Measurements from ENCODE around the gene HIVEP3. TPM values are rescaled to one million over a fixed set of nuclear protein-coding genes. Genes with fewer than 3 reads are reported as not detected.

Gene HIVEP3
- total and polyA plus RNA-seq, 2 of the 13 experiments (the other 11 are each of a cell fraction or from before 2014, with no cell fraction given) = 0.05 TPM; not detected in 1

- H2AFZ ChIP-seq (ENCODE audit: low read length) = no peak overlapping the region
- no peak overlapping the region for H3K4me3 ChIP-seq (replicated peaks in 1 of 3; ENCODE audit: insufficient read depth in 1 of 3, low read depth in 2 of 3, low read length in 3 of 3)
- H4K20me1 ChIP-seq (ENCODE audit: insufficient read depth, low read length) = no peaks in the 10 kb centered on the region
- H3K4me2 ChIP-seq (ENCODE audit: low read depth, low read length) = no peak overlapping the region
- intact Hi-C loops (cut with micrococcal nuclease; ENCODE audit: unreplicated experiment) (no loop called here), in situ Hi-C loops (cut with HindIII; ENCODE audit: extremely low pct_ligation_motif_present, low pct_unique_long_range_greater_than_20kb) (no loop called here)
- H3K9ac ChIP-seq (ENCODE audit: insufficient read depth, low read depth, low read length) = no peak overlapping the region
- H3K36me3 ChIP-seq (replicated peaks in 1 of 2; ENCODE audit: control insufficient read depth in 1 of 2, insufficient read depth in 2 of 2, low read length in 2 of 2) = no peaks in the 10 kb centered on the region
- no peak for ATAC-seq
- CTCF ChIA-PET (ENCODE audit: low intra/inter-chr PET ratio, low total read pairs) = no interaction called here
- H3K27me3 ChIP-seq (ENCODE audit: control insufficient read depth in 1 of 2, insufficient read depth in 2 of 2, low read length in 2 of 2) = no peaks in the 10 kb centered on the region
- DNase-seq (ENCODE audit: low spot score) = no peak
- no peaks in the 10 kb centered on the region for H3K79me2 ChIP-seq (ENCODE audit: insufficient read depth, low read length)
- H3K9me3 ChIP-seq (ENCODE audit: low read length) = no peaks in the 10 kb centered on the region
- POLR2A ChIA-PET = no interaction called here
- FAIRE-seq = no peak
- H3K4me1 ChIP-seq (ENCODE audit: insufficient read depth, low read length) = no peaks in the 10 kb centered on the region
- H3K27ac ChIP-seq (ENCODE audit: extremely low read length, insufficient read depth, low read length) = no peak overlapping the region
- BruUV-seq (replicated peaks) = no TSS peak
- 0% methylated on average over 1 of the region's 1 CpG for WGBS (ENCODE audit: low lambda C conversion rate)
- no peak for TF ChIP-seq ATF6 (CRISPR knock-in tag; conservative IDR thresholded peaks at IDR 0.05)
- no peak for TF ChIP-seq ZNF556 (CRISPR knock-in tag; IDR thresholded peaks at IDR 0.05; ENCODE audit: borderline replicate concordance)
- no peak for TF ChIP-seq KLF11 (CRISPR knock-in tag; IDR thresholded peaks at IDR 0.05)
- TF ChIP-seq ZNF276 (CRISPR knock-in tag; IDR thresholded peaks at IDR 0.05; ENCODE audit: low read depth) = no peak
- TF ChIP-seq KDM1A (CRISPR knock-in tag; IDR thresholded peaks at IDR 0.05) = no peak
- TF ChIP-seq ZNF724P (CRISPR knock-in tag; IDR thresholded peaks at IDR 0.05; ENCODE audit: borderline replicate concordance) = no peak
- TF ChIP-seq ZNF496 (CRISPR knock-in tag; IDR thresholded peaks at IDR 0.05; ENCODE audit: insufficient replicate concordance) = no peak
- no peak for TF ChIP-seq MIXL1 (CRISPR knock-in tag; IDR thresholded peaks at IDR 0.05)
- no peak for TF ChIP-seq HNF1A (IDR thresholded peaks at IDR 0.05; ENCODE audit: low read depth)
- TF ChIP-seq HNF1A (CRISPR knock-in tag; IDR thresholded peaks at IDR 0.05; ENCODE audit: borderline replicate concordance) = no peak
- TF ChIP-seq ETS1 (CRISPR knock-in tag; IDR thresholded peaks at IDR 0.05) = no peak
- no peak for TF ChIP-seq KLF15 (CRISPR knock-in tag; IDR thresholded peaks at IDR 0.05; ENCODE audit: borderline replicate concordance)
- no peak for TF ChIP-seq CREB3 (CRISPR knock-in tag; IDR thresholded peaks at IDR 0.05)
- no peak for TF ChIP-seq SP4 (CRISPR knock-in tag; IDR thresholded peaks at IDR 0.05)
- TF ChIP-seq ATRX (CRISPR knock-in tag; IDR thresholded peaks at IDR 0.05; ENCODE audit: borderline replicate concordance) = no peak
- no peak for TF ChIP-seq ZNF441 (CRISPR knock-in tag; IDR thresholded peaks at IDR 0.05; ENCODE audit: borderline replicate concordance)
Measured at GRCh38 chr1:41953291-41953690, 34.6 kb upstream of the HIVEP3 start.

Data from HepG2 (cell line).